H4 (cell line): ENCODE results near the gene ADAP1. TPM values are rescaled to one million over a fixed set of nuclear protein-coding genes. Genes with fewer than 3 reads are reported as not detected.
A peak's percentile ranks its signal among the peaks of the same experiment; 100 is the strongest.
"Not testable (repeated sequence)": the region's sequence is repeated elsewhere in the genome, so short reads cannot be mapped to it uniquely, and the experiment has no call there.

ENCODE experiments used
- DNase-seq: peaks from one replicate; pipeline ENCODE4 v3.0.0-alpha.2; 2015; ENCODE audit warnings: low spot score
- total RNA-seq: library from RNA; depleted of rRNA; stranded (reverse); fragments of >200 nt; shearing (Covaris generic); gene quantifications from 2 replicates; pipeline ENCODE4 v1.2.3, GENCODE V29; 2014

ADAP1 gene
- total RNA-seq, 1 experiment from 2014 or later, result 1.4 TPM

DNA sequence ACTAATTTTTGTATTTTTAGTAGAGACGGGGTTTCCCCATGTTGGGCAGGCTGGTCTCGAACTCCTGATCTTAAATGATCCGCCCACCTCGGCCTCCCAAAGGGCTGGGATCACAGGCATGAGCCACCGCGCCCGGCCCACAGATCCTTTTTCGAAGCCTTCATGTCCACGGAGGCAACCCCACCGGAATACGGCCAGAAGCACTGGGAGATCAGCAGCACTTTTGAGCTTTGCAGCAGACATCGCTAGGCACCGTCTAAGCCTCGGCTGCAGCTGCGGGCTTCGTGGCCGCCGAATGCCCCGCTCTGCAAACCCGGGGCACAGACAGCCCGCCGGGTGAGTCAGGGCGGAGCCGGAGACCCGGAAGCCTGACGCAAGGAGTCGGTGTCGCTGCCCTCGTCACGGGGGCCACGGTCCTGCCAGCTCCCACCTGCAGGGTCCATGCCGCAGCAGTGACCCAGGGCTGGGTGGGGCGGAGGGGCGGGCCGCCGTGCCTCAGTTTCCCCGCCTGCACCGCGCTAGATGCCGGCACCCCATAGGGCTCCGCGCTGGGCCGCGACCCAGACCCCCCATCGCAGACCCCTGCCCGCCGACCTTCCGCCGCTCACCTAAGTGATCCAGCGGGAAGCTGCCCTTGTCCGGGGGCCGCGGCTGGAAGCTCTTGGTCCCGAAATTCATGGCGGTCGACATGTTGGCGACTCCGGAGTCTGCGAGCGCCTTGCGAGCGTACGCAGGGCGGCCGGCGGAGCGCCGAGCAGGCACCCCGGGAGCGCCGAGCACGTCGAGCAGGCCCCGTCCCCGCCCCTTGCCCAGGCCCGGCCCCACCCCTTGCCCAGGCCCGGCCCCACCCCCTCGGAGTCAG, 20.6 kb upstream of the ADAP1 start, which contains the start of gene COX19:
TSS of gene COX19 (minus strand) at position 730 of the 862 bp plus-strand sequence. CDS start at position 690, 40 bp downstream.
- peak; percentile 92 for DNase-seq

- DNase-seq, result no peak
Observed at GRCh38 chr7:974172-974571, 19.7 kb upstream of the ADAP1 start.

- no peak for DNase-seq
Observed at GRCh38 chr7:973312-973711, 18.8 kb upstream of the ADAP1 start.

DNA sequence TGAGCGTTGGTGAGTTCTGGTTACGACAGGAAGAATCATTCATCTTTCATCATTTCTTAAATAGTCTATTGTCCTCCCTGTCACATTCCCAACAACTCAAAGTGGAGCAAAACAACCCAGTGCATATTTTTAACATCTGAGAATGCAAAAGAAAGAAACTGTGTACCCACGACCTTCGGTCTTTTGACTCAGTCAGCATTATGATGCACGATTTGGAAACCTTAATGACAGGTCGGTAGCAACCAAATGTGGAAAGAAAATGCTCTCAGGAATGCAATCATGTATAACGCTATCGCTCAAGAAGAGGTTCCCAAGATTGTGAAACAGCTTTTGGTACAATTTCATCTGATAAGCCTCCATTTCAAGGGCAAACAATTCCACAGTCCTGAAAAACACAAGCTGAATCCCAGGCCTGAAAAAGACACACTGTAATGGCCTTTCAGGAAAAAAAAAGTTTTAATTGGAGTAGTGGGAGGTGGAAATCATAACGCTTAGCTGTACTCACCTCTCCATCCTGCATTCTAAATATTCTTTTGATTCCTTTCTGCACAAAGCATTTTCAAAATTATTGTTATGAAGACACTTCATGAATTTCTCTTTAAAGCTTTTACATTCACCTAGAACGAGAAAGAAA, 18.3 kb upstream of the ADAP1 start:
- DNase-seq, result no peak

GRCh38 chr7:972110-972509, 17.6 kb upstream of the ADAP1 start:
- DNase-seq, result no peak

GRCh38 chr7:970744-971143, 16.3 kb upstream of the ADAP1 start:
- no peak for DNase-seq

DNA sequence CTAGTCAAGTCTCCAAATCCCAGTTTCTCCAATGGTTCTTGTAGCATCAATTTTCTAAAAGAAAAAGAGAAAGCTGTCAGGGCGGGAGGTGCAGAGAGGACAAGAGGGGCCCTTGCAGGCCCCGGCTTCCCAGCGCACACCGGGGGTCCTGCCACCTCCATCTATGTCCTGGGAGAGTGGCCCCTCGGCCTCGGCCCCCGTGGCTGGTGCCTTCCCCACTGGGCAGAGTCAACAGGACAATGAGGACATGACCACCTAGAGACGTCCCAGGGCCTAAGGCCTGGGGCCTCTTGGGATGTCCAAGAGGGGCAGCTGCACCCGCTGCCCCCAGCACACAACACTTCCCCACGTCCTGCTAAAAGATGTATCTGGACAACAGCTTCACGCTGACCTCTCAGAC, 14.9 kb upstream of the ADAP1 start:
- DNase-seq, result no peak

GRCh38 chr7:968205-969105, 14.0 kb upstream of the ADAP1 start:
- DNase-seq, result no peak

GRCh38 chr7:967361-968082, 13.0 kb upstream of the ADAP1 start:
- DNase-seq, result no peak

DNA sequence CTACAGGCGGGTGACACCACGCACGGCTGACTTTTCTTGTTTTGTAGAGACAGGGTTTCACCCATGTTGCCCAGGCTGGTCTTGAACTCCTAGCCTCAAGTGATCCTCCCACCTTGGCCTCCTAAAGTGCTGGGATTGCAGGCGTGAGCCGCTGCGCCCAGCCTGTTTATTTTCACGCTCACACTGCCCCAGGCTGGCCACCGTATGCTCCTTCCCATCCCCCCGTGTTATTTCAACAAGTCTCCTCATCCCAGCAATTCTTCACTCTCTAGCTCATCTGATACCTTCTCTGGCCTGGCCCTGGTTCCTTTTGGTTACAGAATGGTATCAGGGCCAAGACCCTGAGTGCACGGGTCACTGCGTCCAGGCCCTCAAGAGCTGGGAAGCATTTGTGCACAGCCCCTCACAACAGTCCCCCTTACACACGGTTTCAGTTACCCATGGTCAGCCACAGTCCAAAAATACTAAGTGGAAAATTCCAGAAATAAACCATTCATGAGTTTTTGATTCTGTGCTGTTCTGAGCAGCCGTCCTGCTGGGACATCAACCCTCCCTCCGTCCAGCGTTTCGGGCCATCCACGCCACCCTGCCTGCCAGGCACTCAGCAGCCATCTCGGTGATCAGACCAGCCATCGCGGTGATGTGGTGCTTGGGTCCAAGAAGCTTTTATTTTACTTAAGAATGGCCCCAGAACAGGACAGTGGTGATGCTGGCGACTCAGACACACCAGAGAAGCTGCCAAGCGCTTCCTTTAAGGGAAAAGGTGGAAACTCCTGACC, 12.0 kb upstream of the ADAP1 start:
- DNase-seq, result no peak

DNA sequence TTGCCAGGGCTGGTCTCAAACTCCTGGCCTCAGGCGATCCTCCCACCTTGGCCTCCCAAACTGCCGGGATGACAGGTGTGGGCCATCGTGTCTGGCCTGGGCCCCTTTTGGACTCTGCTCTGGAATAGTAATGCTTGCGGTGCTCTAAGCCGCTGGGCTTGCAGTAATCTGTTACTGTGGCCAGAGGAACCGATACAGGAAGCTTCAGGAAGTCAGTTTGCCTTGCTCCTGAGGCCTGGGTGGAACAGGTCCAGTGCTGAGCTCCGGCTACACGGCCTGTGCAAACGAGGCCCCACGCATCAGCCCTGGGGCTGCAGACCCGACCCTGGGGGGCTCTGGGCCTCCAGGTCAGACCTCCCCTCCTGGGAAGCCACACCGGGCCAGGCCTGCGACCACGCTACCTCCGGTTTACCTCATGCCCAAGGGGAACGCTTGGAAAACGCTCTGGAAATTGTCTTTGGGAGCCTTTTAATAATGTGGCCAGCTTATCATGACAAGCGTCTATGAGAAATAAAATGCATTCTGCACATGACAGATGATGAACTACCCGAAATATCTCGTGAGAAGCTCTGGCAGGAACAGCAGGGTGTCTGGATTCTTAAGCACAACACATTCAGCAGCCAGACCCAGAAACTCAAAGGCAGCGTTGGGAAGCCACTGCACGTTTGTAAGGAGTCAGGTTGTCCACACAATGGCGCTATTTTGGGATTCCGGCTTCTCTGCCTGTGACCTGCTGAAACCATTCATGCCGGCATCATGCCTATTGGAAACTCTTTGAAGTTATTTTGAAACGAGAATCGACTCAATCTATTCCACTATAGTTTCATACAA, 10.1 kb upstream of the ADAP1 start:
- no peak for DNase-seq

- no peak for DNase-seq
Observed at GRCh38 chr7:963236-964078, 9.0 kb upstream of the ADAP1 start.

DNA sequence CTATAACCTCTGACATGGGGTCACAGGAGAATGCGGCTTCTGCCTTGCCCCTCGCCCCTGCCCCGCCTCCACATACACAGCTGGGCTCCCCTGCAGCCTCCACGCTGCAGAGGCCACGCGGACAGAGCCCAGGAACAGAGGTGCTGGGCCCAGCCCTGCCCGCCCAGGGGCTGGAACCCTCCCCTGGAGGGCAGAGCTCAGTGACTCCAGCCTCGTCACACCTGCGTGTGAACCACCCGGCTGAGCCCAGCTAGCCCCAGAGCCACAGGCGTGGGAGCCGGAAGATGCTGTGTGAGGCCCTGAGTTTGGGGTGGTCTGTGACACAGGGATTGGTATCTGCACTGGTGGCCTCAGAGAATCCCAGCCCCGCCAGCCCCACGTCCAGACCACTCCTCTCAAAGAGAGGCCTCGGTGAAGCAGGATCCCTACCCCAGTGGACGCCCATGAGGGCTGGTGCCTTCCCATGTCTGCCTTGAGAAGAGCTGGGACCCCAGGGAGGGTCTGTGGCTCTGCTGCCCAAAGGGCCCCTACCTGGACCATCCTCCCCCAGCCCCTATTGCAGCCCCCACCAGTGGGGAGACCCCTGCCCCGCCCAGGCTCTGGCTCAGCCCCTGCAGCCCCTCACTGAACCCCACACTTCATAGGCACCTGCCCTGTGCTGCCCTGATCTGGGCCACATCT, 8.1 kb upstream of the ADAP1 start:
- no peak for DNase-seq

DNA sequence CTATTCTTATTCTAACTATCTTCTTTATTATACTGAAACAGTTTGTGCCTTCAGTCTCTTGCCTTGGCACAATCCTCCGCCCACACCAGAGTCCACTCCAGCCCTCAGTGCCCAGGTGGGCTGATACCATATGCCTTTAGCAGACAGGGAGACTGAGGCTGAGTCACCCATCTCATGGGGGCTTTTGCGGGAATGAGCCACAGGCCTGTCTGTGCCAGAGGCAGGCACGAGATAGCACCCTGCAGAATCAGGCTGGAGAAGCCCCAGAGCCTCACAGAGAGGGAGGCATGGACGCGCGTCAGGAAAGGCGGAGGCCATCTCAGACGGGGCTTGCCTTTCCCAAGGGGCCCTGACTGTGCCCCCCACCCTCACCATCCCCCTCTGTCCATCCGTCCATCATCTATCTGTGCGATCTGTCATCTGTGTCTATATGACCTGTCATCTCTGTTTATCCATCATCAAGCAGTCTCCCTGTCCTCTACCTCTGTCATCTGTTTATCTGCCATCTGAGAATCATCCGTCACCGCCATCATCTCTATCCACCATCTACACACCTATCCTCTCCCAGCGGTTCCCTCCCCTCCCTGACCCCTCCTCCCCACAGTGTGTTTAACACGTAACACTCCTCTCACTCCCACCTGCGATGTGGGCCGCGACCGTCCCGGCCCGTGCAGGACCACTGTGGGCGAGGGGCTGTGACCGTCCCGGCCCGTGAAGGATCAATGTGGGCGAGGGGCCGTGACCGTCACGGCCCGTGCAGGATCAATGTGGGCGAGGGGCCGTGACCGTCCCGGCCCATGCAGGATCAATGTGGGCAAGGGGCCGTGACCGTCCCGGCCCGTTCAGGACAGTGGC, 7.3 kb upstream of the ADAP1 start:
- DNase-seq, result no peak

DNA sequence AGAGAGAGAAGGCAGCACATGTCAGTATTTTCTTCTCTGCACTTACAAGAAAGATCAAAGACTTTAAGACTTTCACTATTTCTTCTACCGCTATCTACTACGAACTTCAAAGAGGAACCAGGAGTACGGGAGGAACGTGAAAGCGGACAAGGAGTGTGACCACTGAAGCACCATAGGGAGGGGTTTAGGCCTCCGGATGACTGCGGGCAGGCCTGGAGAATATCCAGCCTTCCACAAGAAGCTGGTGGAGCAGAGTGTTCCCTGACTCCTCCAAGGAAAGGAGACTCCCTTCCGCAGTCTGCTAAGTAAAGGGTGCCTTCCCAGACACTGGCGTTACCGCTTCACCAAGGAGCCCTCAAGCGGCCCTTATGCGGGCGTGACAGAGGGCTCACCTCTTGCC, 6.5 kb upstream of the ADAP1 start:
- not testable (repeated sequence) for DNase-seq

GRCh38 chr7:960269-960871, 5.9 kb upstream of the ADAP1 start:
- no peak for DNase-seq

DNA sequence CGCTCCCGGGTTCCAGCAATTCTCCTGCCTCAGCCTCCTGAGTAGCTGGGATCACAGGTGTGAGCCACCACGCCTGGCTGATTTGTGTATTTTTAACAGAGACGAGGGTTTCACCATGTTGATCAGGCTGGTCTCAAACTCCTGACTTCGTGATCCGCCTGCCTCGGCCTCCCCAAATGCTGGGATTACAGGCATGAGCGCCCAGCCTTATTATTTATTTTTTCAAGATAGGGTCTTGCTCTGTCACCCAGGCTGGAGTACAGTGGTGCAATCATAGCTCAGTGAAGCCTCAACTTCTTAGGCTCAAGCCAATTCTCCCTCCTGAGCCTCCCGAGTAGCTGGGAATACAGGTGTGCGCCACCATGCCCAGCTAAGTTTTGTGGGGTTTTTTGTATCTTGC, 5.3 kb upstream of the ADAP1 start:
- DNase-seq, result not testable (repeated sequence)
